Measurements from ENCODE around the gene TSPYL1.
"Not testable (repeated sequence)": the region's sequence is repeated elsewhere in the genome, so short reads cannot be mapped to it uniquely, and the experiment has no call there.

Gene TSPYL1

DNA sequence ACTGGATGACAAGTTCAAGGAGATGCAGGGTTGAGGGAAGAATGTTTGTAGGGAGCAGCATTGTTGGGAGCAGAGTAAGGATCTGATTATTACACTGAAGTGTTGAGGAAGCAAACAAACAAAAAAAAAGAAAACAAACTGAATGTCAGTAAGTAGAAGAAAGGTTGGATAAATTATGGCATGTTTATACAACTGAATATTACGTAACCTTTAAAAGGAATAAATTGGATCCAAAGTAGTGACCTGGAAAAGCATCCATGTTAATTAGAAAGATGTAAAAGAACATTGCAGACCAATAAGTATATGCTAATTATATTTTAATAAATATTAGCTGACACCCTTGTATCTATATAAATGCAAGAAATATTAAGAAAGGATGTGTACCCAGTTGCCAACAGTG is 12.8 kb upstream of the TSPYL1 start:
- DNase-seq: no peak

DNA sequence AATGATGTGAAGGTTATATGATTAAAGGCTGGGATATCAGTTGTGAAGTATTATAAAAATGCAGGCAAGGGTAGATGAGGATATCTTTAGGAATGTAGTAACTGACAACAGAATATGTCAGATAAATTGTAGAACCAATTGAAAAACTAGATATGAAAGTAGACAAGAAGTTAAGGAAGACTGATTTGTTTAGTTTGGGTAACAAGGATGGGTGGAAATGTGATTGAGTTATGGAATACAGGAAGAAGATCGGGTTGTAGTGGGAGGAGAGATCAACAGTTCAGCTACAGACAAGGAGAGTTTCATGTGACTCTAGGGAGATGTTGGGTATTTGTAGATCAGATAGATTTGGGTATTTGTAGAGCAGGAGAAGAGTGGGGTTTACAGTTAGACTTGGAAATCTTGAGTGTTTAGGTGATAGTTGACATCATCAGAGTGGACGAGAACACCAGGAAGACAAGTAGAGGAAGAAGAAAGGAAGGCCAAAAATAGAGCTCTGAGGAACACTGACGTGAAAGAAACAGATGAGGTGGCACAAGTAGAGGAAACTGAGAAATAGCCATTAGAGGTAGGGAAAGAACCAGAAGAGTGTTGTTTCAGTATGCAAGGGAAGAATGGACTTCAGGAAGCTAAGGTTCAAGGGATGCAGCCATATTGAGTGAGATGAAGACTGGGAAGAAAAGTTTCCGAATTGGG is 12.1 kb upstream of the TSPYL1 start:
- no peak for DNase-seq

DNA sequence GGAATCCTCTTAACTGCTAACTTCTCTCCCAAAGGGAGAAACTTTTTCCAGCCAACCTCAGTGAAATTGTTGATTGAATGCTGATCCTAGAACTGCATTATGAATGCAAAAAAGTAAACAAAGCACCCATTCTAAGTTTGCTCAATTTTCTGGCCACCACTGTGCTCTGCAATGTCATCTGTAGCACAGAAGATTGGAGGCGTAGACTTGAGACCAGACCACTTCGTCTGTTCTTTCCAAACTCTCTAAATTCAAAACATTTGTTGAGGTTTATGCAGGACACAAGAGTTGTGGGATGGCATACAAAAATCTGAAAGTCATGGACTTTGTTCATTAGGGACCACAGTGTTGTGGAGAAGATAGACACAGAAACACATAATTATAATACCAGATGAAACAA is 11.1 kb upstream of the TSPYL1 start:
- no peak for DNase-seq

DNA sequence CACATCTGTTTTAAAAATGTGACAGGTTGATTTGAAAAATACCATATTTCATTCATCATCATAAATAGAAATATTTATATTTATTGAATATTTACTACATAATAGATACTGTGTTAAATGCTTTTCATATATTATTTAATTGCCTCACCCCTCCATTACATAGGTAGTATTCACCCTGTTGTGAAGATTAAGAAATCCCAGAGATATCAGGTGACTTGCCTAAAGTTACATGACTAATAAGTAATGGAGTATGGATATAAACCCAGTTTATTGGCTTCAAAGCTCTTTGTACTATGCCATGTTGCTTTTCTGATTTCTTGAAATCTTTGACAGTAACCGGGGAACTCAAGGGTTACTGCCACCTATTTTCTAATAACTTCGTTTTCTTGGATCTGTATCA is 10.1 kb upstream of the TSPYL1 start:
- no peak for DNase-seq

DNA sequence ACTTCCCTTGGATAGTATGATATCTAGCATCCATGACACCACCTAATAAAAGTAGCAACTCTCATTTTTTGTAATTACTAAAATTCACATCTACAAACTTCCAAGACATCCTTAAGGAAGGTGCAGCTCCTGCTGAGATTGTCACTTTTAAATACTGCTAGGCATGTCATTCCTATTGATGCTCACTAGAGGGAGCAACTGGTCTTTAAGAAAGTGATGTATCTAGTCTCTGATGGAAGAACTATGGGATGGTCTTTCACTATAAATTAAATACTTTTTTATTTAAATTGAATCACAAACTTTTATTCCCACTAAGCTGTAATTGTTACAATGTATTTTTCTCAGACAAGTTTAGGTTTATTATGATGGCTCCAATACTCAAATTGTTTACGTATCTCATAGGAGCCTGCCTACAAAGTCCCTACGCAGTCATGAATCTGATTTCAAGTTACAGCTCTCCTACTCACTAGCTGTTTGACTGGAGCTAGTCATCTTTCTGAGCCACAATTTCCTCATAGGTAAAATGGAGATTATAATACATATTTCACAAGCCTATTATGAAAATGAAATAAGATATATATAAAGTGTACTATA is 8.1 kb upstream of the TSPYL1 start:
- peak; percentile 46 for DNase-seq

DNA sequence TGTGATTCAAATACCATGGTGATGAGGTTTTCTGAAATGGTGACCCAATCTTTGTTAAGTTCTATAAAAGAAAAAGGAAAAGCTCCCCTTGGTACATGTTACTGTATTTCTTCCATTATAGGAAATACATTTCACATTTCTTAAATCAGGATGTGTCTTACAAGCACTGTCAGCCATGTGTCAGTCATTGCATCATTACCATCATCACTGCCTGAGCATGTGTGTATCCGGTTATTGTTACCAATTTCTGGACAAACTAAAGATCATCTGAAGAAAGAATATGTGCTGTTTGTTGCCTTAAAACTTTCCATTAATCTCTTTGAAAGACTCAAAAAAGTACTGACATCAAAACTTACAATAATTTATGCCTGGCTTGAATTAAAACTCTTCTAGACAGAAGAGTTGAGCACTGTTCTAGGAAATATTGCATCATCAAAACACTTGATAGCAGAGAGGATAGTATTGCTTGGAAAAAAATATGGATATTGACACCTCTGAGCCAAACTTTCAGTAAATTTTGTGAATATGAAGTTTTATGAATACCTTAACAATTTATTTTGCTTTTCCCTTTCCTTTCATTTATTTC is 7.1 kb upstream of the TSPYL1 start:
- no peak for DNase-seq

DNA sequence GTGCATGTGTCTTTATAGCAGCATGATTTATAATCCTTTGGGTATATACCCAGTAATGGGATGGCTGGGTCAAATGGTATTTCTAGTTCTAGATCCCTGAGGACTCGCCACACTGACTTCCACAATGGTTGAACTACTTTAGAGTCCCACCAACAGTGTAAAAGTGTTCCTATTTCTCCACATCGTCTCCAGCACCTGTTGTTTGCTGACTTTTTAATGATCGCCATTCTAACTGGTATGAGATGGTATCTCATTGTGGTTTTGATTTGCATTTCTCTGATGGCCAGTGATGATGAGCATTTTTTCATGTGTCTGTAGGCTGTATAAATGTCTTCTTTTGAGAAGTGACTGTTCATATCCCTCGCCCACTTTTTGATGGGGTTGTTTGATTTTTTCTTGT is 5.3 kb upstream of the TSPYL1 start:
- DNase-seq: not testable (repeated sequence)

DNA sequence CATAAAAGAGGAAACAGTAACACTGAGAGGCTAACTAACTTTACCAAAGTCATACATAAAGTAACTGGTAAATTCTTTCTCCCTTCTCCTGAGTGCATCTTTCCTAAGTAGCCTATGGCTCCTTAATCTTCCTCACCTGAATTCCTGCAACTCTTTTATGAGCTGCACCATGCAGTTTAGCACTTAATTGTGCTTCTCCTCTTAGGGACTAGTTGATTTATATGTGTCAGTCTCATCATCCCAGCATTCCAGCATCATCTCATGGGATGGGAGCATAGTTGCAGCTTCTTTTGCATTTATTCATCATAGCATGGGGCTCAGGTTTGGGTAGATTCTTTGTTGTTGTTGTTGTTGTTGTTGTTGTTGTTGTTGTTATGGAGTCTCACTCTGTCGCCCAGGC is 3.5 kb upstream of the TSPYL1 start:
- no peak for DNase-seq

DNA sequence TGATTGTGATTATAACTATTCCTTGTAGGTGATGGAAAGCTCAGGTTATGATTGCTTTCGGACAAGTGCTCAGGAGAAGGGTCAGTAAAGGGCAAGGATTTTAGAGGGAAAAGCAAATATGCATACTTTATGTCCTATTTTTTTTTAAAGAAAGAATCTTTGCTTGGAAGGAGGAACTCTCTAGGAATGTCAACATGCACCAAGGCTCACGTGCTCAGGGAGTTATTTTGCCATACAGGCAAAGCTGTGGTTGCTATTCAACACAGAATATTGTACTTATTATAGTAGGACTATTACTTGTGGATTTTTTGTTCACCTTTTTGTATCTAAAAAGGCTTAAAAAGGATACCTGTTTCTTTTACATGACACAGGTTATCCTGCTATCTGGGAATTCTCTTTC is 3.0 kb upstream of the TSPYL1 start:
- no peak for DNase-seq

DNA sequence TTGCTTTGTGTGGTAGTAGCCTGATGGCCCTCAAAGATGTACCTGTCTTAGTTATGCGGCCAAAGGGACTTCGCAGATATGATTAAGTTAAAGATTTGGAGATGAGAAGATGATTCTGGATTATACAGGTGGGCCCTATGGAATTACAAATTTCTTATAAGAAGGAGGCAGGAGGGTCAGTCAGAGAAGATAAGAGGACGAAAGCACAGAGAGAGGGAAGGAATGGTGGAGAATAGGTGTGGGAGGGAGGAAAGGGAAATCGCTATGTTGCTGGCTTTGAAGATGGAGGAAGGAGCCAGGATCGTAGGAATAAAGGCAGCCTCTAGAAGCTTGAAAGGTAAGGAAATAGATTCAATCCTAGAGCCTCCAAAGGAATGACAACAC is 1.2 kb upstream of the TSPYL1 start:
- no peak for DNase-seq

DNA sequence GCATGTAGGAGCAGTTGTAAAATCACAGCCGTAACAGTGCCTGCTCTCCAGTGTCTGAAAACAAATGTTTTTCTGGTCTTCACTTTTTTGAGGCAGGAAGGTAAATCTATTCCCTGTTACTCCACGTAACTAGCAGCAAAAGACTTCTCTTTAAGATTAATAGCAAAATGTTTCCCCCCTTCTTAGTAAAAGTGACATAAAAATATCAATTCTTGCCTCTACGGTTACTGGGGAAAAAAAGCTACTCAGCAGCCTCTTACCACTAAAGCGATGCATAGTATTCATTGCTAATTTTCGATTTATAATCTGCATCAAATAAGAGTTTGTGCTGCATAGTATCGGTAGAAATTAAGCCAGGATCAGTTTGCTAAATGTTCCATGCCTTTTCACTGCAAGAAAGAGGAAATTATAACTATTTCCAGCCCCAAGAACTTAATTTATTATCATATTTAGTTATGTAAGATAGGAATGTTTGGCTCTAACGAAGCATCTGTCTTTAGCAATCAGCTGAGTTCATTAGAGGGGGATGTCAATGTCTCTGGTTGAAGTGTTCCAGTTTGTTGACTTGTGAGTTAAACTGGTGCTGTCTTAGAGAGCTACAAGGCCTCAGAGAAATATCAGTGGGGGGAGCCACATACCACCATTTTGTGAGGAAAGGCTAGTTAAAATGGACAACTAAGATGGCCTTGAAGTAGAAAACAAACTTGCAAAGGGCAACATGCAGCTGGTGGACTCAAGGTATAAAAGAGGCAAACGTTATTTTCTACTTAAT is 617 bp upstream of the TSPYL1 start:
- no peak for DNase-seq

DNA sequence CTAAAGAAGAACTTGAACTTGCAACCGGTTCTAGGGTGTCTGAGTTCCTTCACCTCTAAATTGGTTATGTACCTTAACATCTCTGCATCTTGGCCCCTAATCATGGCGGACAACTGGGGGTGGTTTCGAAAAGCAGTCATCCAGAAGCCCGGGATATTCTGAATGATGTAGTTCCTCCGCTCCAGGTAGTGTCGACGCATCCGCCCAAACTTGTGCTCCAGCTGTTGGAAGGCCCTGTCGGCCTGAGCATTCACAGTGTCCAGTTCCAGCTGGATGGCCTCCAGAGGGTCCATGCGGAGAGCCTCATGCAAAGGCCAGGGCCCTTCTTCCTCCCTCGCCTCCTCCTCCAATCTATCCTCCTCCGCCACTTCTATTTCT is 887 bp downstream of the TSPYL1 start:
- peak; percentile 22 for DNase-seq

DNA sequence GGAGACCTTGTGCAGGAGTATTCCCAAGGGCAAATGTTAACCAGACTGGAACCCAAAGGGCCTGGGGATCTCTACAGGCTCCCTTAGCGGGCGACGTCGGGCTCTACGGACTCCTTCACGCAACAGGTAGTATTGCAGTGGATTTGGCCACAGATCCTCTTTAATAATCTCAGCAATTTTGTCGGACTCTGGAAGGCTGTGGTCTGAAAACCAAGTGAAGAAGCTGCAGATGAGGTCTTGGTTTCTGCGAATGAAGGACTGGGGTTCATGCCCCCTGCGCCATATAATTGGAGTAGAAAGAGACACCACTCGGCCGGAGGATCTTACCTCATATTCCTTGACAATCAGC is 1.3 kb downstream of the TSPYL1 start:
- DNase-seq: no peak

DNA sequence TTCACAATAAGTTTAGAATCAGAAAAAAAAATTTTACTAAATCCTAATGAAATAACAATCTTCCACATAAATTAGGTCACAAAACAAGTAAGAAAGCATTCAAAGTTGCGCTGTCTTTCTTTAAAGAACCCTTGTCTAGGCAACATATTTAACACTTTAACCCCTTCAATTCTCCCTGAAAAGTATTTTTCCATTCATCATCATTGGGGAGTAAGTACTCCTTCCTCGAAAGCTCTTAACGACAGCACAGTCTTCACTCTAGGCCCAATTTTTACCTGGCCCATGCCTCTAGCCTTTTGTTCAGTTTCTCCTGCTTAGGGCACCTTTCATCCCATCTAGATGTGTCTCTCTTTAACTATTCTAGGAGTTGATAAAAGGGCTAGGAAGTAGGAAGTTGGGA is 2.6 kb downstream of the TSPYL1 start:
- DNase-seq: no peak

DNA sequence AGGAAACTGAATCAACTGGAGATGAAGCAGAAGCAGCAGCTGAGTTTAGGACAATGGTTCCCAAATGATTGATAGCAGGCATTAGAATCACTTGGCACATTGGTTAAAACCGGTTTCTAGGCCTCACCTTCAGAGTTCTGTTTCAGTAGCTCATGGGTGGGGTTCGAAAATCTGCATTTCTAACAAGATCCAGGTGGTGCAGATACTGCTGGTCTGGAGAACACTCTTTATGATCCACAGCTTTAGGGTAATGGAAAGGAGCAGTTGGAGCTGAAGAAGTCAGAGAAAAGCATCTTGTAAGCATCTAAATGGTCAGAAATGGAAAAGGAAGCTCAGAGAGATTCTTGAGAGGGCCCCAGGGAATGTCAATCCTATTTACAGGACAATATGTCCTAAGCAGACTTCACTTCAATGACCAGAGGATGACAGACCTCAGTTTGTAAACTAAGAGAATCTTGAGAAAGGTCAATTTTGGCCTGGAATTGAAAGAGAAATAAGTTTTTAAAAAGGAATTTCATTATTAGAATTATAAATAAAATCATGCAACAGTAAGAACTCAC is 8.5 kb downstream of the TSPYL1 start:
- no peak for DNase-seq

DNA sequence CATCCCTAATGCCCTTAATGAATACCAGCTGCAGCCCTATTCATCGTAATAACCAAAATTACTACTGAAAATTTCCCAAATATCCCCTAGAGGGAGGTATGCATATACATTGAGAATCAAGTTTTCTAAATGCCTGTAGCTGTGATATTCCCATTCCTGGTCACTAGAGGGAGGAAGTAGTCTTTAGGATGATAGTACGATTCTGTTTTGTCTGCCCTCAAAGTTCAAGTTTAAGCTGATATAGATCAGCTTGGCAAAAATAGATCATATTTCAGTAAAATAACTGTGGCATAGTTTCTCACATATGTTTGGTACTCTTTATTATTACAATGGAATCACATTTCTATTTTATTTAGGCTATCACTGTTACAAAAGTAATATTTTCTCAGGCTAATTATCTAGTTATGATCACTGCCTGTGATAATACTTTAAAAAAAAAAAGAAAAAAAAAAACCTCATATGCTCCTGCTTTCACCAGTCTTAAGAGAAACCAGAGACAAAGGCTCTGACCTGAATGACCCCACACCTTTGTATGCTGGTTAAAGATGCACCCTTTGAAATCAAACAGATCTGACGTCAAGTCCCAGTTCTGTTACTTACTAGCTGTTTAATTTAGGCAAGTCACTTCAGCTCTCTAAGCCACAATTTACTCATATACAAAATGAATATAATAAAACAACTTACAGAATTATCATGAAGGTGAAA is 11.0 kb downstream of the TSPYL1 start:
- peak; percentile 56 for DNase-seq

DNA sequence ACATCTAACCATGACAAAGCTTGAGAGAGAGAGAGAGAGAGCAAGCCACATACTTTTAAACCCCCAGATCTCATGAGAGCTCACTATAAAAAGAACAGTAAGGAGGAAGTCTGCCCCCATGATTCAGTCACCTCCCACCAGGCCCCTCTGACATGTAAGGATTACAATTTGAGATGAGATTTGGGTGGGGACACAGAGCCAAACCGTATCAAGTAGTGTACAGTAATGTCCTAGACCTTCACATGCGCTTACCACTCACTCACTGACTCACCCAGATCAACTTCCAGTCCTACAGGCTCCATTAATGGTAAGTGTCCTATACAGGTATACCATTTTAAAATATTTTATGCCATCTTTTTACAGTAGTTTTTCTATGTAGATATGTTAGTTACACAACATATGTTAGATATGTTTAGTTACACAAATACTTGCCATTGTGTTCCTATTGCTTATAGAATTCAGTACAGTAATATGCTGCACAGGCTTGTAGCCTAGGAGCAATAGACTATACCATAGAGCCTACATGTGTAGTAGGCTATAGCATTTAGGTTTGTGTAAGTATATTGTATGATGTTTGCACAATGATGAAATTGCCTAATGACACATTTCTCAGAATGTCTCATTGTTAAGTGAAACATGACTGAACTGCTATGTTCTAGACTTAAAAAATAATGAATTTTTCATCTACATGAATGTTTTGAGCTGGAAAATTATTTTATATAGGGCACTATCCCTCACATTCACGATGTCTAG is 11.7 kb downstream of the TSPYL1 start:
- DNase-seq: no peak

DNA sequence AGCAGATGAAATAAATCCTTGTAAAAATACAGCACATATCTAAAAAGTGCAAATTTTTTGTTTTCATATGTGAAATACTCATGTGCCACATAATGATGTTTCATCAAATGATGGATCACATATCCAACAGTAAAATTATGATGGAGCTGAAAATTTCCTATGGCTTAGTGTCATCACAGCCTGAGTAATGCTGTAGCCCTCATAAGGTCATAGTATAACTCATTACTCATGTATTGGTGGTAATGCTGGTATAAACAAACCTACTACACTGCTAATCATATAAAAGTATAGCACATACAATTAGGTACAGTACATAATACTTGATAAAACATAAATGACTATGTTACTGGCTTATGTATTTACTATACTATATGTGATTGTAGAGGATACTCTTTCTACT is 12.9 kb downstream of the TSPYL1 start:
- DNase-seq: no peak

DNA sequence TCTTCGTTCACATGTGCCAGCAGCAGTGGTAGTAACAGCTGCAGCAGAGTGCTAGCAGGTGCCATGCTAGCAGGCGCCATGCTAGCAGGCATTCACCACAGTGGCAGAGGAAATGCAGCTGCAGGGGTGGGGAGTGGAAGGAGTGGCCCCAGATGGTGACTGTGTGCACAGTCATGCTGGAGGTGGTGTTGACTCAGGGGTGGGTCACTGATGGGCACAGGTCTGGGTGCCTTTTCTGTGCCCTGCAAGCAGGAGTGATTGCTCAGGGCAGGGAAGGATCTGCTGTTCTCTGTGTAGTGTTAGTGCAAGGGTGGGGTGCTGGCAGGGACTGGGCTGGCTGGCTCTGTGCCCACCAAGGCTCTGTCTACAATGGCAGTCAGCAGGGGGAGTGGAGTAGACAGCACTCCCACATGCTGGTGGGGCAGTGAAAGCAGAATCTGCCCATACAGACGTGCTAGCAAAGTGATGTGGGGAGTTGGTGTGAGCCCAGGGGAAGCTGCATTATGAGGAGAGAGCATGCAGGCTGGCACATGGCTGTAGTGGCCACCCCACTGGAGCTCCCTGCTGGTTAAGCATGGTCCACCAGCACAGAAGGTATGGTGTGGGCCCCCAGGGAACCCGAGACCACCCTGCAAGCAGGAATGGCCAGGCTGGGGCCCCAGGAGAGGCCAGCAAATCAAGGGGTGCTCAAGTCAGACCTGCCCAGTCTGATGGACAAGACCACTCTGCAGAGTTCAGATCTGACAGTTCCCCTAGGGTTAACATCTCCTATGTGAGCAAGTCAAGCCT is 14.5 kb downstream of the TSPYL1 start:
- no peak for DNase-seq

DNA sequence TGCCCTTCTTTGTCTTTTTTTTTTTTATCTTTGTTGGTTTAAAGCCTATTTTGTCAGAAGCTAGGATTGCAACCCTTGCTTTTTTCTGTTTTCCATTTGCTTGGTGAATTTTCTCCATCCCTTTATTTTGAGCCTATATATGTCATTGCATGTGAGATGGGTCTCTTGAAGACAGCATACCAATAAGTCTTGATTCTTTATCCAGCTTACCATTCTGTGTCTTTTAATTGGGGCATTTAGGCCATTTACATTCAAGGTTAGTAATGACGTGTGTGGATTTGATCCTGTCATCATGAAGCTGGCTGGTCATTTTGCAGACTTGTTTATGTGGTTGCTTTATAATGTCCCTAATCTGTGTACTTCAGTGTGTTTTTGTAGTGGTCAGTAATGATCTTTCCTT is 16.4 kb downstream of the TSPYL1 start:
- no peak for DNase-seq

DNA sequence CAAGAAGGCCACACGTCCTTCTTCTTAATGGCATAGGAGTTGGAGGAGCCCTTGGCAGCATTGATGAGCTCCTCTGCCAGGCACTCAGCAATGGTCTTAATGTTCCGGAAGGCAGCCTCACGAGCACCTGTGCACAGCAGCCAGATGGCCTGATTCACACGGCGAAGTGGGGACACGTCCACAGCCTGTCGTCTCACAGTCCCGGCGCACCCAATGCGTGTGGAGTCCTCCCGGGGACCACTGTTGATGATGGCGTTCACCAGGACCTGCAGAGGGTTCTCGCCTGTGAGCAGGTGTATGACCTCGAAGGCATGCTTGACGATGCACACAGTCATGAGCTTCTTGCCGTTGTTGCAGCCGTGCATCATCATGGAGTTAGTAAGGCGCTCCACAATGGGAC is 21.2 kb downstream of the TSPYL1 start:
- no peak for DNase-seq

DNA sequence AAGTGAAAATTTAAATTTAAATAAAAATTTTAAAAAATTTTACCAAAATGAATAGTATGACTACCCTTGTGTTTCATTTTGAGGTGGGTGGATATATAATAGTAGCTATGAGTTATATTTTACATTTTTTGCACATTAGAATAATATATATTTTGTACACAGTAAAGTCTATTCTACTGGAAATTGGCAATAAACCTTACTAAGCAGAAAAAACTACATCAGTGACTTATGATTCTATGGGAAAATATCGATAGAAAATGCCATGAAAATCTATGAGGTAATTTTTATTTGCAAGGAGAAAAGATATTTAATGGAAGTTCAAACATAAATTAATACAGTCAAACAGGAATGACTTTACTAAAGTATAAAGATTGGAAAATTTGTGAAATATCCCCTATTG is 23.0 kb downstream of the TSPYL1 start:
- no peak for DNase-seq
